ENCODE data around the gene UHMK1. TPM values are rescaled to one million over a fixed set of nuclear protein-coding genes. Genes with fewer than 3 reads are reported as not detected.
A peak's percentile ranks its signal among the peaks of the same experiment; 100 is the strongest.

Gene UHMK1
- total RNA-seq, 1 experiment from 2014 or later: 62.2 TPM

DNA sequence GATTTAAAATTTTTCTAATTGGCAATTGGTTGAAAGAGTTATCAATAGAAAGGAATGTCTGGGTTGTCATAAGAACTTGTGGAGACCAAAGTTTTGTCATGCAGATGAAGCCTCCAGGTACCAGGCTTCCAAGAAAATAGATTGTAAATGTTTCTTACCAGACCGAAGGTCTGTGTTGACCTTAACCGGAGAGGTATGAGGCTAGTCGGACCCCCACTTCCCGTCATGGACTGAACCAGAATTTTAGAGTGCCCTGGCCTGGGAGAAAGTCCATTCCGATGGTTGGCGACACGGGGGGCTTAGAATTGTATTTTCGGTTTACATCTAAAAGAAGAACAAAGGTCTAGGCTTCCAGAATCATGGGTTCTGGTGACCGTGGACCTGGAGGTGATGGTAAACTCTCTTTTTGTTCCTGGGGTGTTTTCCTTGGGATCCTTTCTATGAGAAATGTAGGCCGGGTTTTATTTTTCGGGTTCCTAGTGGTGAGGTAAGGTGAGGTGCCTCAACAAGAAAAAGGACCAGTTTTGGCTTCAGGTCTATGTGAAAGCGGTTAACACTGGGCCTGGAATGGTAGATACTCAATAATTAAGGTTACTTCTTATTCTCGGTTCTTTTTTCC is 405 bp upstream of the UHMK1 start:
- H3K27ac ChIP-seq (ENCODE audit: low read depth, low read length, poor library complexity, severe bottlenecking): peak overlapping the region; percentile 95
- no peaks in the 10 kb centered on the region for H3K27me3 ChIP-seq (replicated peaks; ENCODE audit: insufficient read depth, low read depth, low read length, poor library complexity)
- H3K36me3 ChIP-seq (ENCODE audit: insufficient read depth, low read length, poor library complexity, severe bottlenecking): peaks cover 22% of the 10 kb centered on the region
- intact Hi-C loops (cut with micrococcal nuclease; ENCODE audit: unreplicated experiment): no loop called here
- POLR2A ChIA-PET (ENCODE audit: low non-redundant PET): no interaction called here
- no TSS peak for BruUV-seq (replicated peaks)
- peak overlapping the region; percentile 91 for H3K4me3 ChIP-seq (ENCODE audit: low read depth, low read length, poor library complexity, severe bottlenecking)
- TF ChIP-seq, protein P1, sequence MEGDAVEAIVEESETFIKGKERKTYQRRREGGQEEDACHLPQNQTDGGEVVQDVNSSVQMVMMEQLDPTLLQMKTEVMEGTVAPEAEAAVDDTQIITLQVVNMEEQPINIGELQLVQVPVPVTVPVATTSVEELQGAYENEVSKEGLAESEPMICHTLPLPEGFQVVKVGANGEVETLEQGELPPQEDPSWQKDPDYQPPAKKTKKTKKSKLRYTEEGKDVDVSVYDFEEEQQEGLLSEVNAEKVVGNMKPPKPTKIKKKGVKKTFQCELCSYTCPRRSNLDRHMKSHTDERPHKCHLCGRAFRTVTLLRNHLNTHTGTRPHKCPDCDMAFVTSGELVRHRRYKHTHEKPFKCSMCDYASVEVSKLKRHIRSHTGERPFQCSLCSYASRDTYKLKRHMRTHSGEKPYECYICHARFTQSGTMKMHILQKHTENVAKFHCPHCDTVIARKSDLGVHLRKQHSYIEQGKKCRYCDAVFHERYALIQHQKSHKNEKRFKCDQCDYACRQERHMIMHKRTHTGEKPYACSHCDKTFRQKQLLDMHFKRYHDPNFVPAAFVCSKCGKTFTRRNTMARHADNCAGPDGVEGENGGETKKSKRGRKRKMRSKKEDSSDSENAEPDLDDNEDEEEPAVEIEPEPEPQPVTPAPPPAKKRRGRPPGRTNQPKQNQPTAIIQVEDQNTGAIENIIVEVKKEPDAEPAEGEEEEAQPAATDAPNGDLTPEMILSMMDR (conservative IDR thresholded peaks at IDR 0.05; ENCODE audit: low read depth, low read length): no peak
- DNase-seq (ENCODE audit: low spot score): no peak
- CTCF ChIA-PET: no interaction called here
- H3K9me3 ChIP-seq (ENCODE audit: low read depth, low read length, poor library complexity, severe bottlenecking): no peaks in the 10 kb centered on the region
- peaks cover 15% of the 10 kb centered on the region for H3K4me1 ChIP-seq (ENCODE audit: insufficient read depth, low read length, poor library complexity, severe bottlenecking)

DNA sequence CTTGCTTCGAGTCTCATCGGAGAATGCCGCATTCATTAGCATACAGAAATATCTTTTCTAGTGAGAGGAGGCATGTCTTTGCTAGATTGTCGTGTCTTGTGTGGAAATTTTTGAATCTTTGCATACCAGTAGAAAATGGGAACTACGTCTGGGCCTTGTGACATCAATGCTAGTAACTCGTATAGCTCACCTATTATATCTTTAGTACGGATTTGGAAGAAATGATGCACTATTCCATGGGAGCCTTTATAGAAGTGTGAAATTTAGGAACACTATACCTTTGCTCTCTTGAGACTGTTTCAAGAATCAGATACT is 835 bp downstream of the UHMK1 start:
- intact Hi-C loops (cut with micrococcal nuclease; ENCODE audit: unreplicated experiment): no loop called here
- H3K4me1 ChIP-seq (ENCODE audit: insufficient read depth, low read length, poor library complexity, severe bottlenecking): peaks cover 23% of the 10 kb centered on the region
- no peaks in the 10 kb centered on the region for H3K9me3 ChIP-seq (ENCODE audit: low read depth, low read length, poor library complexity, severe bottlenecking)
- BruUV-seq (replicated peaks): no TSS peak
- ChIA-PET POLR2A (ENCODE audit: low non-redundant PET) (no interaction called here), CTCF (interaction anchor here (0.6 kb wide), 1 partner anchor 107 kb away, joined by 3 read pairs; no protein-coding TSS in a partner anchor)
- H3K36me3 ChIP-seq (ENCODE audit: insufficient read depth, low read length, poor library complexity, severe bottlenecking): peaks cover 35% of the 10 kb centered on the region
- H3K27me3 ChIP-seq (replicated peaks; ENCODE audit: insufficient read depth, low read depth, low read length, poor library complexity): no peaks in the 10 kb centered on the region
- TF ChIP-seq, protein P1 (conservative IDR thresholded peaks at IDR 0.05; ENCODE audit: low read depth, low read length): no peak
- TF ChIP-seq EZH2 (IDR thresholded peaks at IDR 0.05; ENCODE audit: borderline replicate concordance, low read depth, low read length, poor library complexity, severe bottlenecking): no peak
- peak overlapping the region; percentile 95 for H3K27ac ChIP-seq (ENCODE audit: low read depth, low read length, poor library complexity, severe bottlenecking)
- peak overlapping the region; percentile 91 for H3K4me3 ChIP-seq (ENCODE audit: low read depth, low read length, poor library complexity, severe bottlenecking)
- DNase-seq (ENCODE audit: low spot score): no peak

DNA sequence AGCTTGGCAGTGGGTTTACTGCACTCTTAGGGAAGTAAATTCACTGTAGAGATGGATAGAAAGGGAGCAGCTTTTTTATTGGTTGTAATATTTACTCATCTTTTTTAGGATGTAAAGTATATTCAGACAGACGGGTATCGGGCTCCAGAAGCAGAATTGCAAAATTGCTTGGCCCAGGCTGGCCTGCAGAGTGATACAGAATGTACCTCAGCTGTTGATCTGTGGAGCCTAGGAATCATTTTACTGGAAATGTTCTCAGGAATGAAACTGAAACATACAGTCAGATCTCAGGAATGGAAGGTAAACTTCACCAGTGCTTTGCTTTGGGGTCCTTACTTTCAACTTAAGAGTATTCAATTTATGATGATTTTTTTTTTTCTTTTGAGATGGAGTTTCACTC is 3.2 kb downstream of the UHMK1 start:
- H3K36me3 ChIP-seq (ENCODE audit: insufficient read depth, low read length, poor library complexity, severe bottlenecking): peaks cover 55% of the 10 kb centered on the region
- CTCF ChIA-PET: no interaction called here
- no peak for TF ChIP-seq EZH2 (IDR thresholded peaks at IDR 0.05; ENCODE audit: borderline replicate concordance, low read depth, low read length, poor library complexity, severe bottlenecking)
- TF ChIP-seq, protein P1 (conservative IDR thresholded peaks at IDR 0.05; ENCODE audit: low read depth, low read length): no peak
- POLR2A ChIA-PET (ENCODE audit: low non-redundant PET): no interaction called here
- no peak overlapping the region for H3K27ac ChIP-seq (ENCODE audit: low read depth, low read length, poor library complexity, severe bottlenecking)
- no peaks in the 10 kb centered on the region for H3K27me3 ChIP-seq (replicated peaks; ENCODE audit: insufficient read depth, low read depth, low read length, poor library complexity)
- BruUV-seq (replicated peaks): no TSS peak
- intact Hi-C loops (cut with micrococcal nuclease; ENCODE audit: unreplicated experiment): loop anchor here (10.0 kb wide), 1 partner anchor 206 kb away; no protein-coding TSS in a partner anchor
- H3K4me1 ChIP-seq (ENCODE audit: insufficient read depth, low read length, poor library complexity, severe bottlenecking): peaks cover 23% of the 10 kb centered on the region
- H3K9me3 ChIP-seq (ENCODE audit: low read depth, low read length, poor library complexity, severe bottlenecking): no peaks in the 10 kb centered on the region
- H3K4me3 ChIP-seq (ENCODE audit: low read depth, low read length, poor library complexity, severe bottlenecking): peak overlapping the region; percentile 91
- no peak for DNase-seq (ENCODE audit: low spot score)

Measured in A673 (cell line).